ENCODE measurements around the gene NARF.

DNA sequence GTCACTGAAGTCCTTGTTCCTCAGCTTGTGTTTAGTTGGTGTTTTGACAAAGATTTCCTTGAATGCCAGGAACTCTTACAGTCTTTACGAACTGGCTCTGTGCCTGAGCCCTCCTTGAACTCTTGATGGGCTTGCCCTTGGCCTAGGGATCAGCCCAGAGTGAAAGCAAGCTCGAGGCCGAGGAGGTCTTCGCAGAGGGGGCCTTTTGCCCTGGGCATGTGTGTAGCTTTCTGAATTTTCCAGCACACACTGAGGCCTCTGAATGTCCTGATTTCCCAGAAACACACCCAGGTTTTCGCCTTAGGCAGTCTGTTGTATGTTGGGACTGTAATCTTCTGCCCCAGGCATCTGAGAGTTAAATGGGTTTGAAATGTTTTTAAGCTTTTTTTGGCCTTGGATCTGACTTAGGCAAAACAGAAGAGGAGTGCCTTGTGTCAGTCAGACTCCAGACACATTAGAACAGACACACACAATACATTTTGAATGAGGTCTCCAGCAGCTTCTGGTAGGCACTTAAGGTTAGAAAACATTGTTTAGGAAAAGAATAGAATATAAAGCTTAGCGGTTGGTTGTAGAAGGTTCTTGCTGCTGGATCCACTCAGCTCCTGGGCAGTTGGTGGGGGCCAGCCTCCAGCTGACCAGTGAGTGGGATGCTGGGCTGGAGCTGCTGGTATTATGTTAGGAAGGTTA lies 78.1 kb downstream of the NARF start:
- TF ChIP-seq, protein P1, sequence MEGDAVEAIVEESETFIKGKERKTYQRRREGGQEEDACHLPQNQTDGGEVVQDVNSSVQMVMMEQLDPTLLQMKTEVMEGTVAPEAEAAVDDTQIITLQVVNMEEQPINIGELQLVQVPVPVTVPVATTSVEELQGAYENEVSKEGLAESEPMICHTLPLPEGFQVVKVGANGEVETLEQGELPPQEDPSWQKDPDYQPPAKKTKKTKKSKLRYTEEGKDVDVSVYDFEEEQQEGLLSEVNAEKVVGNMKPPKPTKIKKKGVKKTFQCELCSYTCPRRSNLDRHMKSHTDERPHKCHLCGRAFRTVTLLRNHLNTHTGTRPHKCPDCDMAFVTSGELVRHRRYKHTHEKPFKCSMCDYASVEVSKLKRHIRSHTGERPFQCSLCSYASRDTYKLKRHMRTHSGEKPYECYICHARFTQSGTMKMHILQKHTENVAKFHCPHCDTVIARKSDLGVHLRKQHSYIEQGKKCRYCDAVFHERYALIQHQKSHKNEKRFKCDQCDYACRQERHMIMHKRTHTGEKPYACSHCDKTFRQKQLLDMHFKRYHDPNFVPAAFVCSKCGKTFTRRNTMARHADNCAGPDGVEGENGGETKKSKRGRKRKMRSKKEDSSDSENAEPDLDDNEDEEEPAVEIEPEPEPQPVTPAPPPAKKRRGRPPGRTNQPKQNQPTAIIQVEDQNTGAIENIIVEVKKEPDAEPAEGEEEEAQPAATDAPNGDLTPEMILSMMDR (IDR thresholded peaks at IDR 0.05; ENCODE audit: poor library complexity) = no peak
- no peak for TF ChIP-seq EZH2 (IDR thresholded peaks at IDR 0.05; ENCODE audit: borderline replicate concordance)
- no peak for TF ChIP-seq EZH2phosphoT487 (IDR thresholded peaks at IDR 0.05; ENCODE audit: low read depth, severe bottlenecking, unreplicated experiment)
